Activated CD8-positive, alpha-beta memory T cell treated with anti-CD3 and anti-CD28 coated beads, Interleukin-2, amount 50 U/mL, for 24 hours (primary cell): ENCODE measurements around the gene ZMYND10.
"Not testable (repeated sequence)": the region's sequence is repeated elsewhere in the genome, so short reads cannot be mapped to it uniquely, and the experiment has no call there.

Experiments
- DNase-seq: peaks from one replicate; pipeline ENCODE4 v3.0.0-alpha.2; 2020; ENCODE audit errors: extremely low read depth

The ZMYND10 gene

DNA sequence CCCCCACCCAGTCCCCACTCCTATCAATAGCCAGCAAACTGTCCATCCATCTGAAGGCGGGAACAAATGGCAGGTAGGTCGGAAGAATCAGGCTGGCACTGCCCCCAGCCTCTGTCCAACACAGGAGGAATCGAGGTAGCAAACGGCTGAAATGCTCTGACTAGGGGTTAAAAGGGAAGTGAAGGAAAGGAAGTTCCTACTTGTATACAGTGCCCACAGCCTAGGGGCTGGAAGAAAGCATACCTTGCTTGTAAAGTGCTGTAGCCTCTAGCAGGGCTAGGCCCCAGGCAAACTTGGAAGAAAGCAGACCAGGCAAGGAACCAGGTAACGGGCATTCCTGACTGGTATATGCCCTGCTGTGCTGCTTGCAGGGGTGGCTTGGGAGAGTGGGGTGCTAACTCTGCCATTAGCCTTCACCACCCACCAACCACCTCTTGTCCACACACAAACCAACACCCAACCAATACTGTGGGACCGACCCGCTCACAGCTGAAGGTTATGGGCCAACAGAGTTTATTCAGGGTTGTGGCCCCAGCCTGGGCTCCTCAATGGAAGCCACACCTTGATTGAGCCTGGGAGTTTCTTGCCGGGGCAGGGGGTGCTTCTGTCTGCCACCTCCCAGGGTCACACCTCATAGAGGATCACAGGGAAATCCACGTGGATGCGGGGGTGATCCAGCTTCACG is 19.9 kb downstream of the ZMYND10 start:
- no peak for DNase-seq

GRCh38 chr3:50325113-50325480 is 20.4 kb downstream of the ZMYND10 start:
- no peak for DNase-seq

DNA sequence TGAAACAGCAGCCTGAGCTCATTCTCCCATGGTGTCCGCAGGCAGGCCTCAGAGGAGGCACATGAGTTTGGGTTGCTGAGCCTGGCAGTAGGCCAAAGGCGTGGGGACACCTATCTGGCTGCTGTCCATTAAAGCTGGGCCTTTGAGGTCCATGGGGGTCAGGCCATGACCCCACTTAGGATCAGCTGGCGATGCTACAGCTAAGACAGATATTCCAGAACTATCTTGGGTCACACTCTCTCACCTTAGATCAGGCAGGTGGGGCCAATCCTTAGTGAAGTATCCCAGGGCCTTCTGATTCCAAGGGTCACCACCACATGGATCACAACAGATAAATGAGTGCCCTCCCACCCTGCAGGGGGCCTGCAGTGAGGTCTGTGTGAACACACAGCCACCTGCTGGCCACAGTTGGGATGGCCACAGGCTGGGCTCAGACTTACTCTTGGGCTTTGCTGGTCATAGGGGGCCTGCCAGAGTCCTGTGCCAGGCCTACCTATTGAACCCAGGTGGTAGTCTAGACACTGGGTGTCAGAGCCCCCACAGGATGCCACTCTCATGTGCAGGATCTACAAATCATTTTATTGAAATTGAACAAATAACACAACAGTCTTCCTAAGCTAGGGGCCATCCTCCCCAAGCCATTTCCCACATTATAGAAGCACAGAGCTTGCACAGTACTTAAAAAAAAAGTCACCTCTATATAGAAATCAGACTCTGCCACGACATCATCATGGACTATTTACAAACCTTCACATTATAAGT is 21.0 kb downstream of the ZMYND10 start:
- peak; percentile 24 for DNase-seq

GRCh38 chr3:50323614-50324199 is 21.8 kb downstream of the ZMYND10 start:
- no peak for DNase-seq

GRCh38 chr3:50323092-50323600 is 22.4 kb downstream of the ZMYND10 start:
- no peak for DNase-seq

GRCh38 chr3:50322386-50323091 is 23.0 kb downstream of the ZMYND10 start, which contains the start of gene HYAL2:
Gene HYAL2, minus strand, starts transcription at chr3:50322745. Its CDS starts 2,256 bp downstream, at chr3:50320489.
- DNase-seq, result no peak

DNA sequence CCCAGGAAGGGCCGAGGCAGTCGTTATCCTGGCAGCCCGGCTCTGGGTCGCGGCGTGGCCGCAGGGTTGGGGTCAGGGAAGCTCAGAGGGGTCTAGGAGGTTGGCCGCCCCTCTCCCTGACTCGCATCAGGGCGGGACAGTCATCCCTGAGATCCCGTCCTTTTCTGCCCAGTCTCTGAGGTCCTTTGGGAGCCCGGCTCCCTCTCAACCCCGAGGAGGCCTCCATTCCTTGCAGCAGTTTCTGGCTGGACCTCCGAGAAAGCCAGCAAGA is 23.5 kb downstream of the ZMYND10 start:
- no peak for DNase-seq

- peak; percentile 54 for DNase-seq
Measured at GRCh38 chr3:50321336-50322114, 24.0 kb downstream of the ZMYND10 start.

DNA sequence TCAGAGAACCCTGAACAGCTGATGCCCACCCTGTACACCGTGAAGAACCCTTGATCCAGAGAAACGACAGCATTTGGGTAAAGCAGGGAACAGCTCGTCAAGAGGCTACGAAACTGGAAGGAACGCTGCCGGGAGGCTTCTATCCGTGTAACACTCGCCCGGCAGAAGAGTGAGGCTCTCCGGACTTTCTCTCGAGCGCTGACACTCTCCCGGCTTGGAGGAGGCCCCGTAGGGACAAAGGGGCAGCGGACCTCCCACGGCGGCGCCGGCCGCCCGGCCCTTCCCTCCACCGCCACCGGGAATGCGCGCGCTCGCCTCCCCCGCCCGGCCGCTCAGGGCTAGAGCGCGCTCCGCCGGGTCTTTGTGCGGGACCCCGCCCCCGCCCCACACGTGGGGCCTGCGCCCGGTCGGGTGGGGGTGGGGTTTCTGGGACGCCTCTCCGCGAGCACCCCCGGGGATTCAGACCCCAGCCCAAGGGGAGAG is 24.6 kb downstream of the ZMYND10 start:
- peak; percentile 18 for DNase-seq

DNA sequence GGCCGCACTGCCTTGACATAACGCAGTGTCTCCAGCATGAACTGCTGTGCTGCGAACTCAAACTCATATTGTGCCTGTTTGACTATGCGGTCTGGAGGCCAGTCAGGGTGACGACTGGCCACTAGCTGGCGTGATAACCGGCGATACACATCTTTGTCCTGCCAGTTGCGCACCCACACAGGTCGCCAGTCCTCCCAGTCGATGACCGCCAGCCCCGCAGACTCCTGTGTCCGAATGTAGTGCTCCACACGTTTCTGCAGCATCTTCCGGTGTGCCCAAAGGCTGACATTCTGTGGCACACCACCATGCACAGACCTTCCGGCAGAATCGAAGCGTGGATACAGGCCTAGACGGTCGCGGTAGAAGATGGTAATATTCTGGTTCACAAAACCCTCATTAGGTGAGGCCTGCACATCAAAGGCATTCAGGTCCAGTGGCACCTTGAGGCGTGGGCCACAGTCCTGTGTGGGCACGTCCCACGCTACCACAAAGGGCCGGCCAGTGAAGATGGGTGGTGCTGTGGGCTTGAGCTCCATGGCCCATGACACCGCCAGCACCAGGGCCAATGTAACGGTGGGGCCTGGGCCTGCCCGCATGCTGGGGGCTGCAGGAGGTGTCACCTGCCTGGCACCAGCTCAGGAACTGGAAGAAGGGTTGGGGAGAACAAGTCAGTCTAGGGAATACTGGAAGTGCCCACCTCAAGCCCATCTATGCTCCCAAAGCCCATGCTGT is 25.5 kb downstream of the ZMYND10 start:
- DNase-seq, result no peak

- DNase-seq, result no peak
Measured at GRCh38 chr3:50319181-50319893, 26.2 kb downstream of the ZMYND10 start.

DNA sequence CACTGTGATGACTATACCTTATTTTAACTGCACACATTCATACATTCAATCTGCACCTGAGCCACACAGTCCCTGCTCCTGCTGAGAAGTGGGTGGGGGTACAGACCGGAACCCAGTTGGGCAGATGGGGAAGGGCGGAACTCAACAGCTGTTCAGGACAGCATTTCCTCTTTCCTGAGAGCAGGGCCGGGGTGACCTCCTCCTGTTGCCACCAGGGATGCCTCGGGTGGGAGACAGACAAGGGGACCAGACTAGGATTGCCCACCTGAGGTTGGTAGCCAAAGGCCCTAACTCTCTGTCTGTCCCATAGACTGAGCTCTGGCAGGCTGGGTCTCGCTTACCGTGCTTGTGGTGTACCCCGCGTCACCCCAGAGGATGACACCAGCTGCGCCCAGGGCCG is 26.9 kb downstream of the ZMYND10 start:
- DNase-seq, result no peak

- no peak for DNase-seq
Measured at GRCh38 chr3:50318163-50318562, 27.4 kb downstream of the ZMYND10 start.

GRCh38 chr3:50317300-50317699 is 28.2 kb downstream of the ZMYND10 start:
- DNase-seq, result no peak

DNA sequence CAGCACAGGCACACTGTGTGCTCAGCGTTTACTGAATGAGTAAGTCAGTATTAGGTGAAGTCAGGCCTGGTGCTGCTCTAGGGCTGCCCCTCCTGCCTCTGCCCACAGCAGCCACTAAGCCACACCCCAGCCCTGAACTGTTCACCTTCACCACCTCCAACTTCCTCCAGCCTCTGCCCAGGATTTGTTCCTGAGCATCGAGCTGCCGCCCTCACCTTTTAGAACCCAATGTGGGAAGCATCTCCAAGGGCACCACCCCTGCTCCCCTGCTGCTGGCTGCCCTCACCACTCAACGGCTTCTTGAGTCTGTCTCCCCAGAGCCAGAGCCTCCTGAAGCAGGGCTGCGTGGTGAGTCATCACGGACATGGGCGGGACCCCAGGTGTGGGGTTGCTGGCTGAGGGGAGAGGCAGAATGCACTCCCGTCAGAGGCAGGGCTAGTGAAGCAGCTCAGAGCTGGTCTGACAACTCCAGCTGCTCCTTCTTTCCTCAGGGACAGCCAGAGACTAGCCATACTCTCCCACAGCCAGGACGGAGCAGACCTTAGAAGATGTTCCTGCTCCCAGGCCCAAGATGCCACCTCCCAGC is 28.8 kb downstream of the ZMYND10 start:
- no peak for DNase-seq

DNA sequence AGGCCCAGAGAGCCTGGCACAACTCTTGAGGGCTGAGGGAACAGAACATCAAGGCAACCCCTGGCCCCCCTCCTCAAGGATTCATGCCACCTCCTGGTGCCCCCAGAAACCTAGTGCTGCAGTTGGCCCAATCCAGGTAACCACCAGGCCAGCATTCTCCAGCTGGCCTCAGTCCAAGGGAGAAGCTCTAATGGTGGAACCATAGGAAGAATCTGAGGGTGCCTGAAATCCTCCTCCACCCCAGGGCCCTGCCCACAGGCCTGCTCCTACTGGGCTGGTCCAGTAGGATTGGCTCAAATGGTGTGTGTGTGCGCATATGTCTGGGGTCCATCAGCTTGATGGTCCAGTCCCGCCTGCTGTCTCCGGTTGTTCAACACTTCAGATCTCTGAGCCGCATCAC is 30.7 kb downstream of the ZMYND10 start:
- DNase-seq, result no peak

DNA sequence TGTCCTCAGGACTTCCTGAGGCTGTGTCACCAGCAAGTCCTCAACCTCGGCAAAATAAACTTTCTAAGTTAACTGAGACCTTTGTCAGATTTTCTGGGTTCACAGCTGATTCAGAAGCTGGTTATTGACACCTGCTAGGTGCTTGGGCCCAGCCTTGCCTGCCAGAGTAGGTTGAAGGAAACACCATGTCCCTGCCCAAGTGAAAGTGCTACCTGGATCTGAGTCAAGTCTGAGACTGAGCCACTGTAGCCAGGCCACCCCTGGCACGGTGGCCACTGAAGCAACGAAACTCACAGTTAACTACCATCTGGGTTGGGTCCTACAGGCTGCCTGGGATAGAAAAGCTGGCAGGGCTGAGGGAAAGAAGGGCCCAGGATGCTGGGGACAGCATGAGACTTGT is 31.2 kb downstream of the ZMYND10 start:
- DNase-seq, result no peak

DNA sequence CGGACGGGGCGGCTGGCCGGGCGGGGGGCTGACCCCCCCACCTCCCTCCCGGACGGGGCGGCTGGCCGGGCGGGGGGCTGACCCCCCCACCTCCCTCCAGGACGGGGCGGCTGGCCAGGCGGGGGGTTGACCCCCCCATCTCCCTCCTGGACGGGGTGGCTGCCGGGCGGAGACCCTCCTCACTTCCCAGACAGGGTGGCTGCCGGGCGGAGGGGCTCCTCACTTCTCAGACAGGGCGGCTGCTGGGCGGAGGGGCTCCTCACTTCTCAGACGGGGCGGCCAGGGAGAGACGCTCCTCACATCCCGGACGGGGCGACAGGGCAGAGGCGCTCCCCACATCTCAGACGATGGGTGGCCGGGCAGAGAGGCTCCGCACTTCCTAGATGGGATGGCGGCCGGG is 33.5 kb downstream of the ZMYND10 start:
- not testable (repeated sequence) for DNase-seq

DNA sequence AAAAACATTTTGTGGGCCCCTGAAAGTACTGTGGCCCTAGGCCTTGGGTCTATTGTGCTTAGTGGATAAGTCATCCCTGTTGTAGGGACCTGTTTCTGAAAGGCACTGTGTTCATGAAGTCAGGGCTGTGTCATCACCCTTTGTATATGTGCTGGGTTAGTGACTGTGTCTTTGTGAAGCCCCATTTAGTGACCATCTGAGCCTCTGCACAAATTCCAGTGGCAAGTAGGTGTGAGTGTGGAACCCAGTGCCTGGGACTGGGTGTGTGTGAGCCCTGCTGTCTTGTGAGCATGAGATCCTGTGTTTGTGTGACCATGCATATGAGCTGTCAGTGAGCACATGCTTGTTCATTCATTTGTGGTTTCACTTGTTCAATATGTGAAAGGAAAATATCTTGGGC is 40.9 kb downstream of the ZMYND10 start:
- DNase-seq, result no peak
